Body of pancreas (tissue), 4 donors: Measurements from ENCODE around the gene RPP40. TPM values are rescaled to one million over a fixed set of nuclear protein-coding genes. Genes with fewer than 3 reads are reported as not detected.

Source experiments
- ATAC-seq: fragments of 150-250 bp; one replicate; pipeline ENCODE4 v1.9.1; 2016
- DNase-seq, 4 donors: peaks; one replicate each; pipeline ENCODE4 v3.0.0-alpha.2; 2019
- H3K27ac ChIP-seq, 4 donors: fragments of 200-600 bp; sonication (generic); 1 replicate in 3 of 4; 2 replicates in 1 of 4; pipeline versions ENCODE4 v1.5.1 to v1.6.1; 2016 to 2019; ENCODE audit warnings: mild to moderate bottlenecking in 1 of 4, mixed read lengths in 1 of 4, moderate library complexity in 1 of 4
- H3K27me3 ChIP-seq, 2 donors: fragments of 200-600 bp; sonication (generic); one replicate each; pipeline ENCODE4 v1.6.0; 2016; ENCODE audit warnings: mild to moderate bottlenecking in 1 of 2
- H3K36me3 ChIP-seq, 2 donors: fragments of 200-600 bp; sonication (generic); replicated peaks in 1 of 2; 2 replicates each; pipeline ENCODE4 v1.5.1; 2016; ENCODE audit warnings: low read depth in 2 of 2; ENCODE audit not compliant: insufficient read depth in 1 of 2
- H3K4me1 ChIP-seq: fragments of 200-600 bp; sonication (generic); one replicate; pipeline ENCODE4 v1.6.0; 2016
- H3K4me3 ChIP-seq, 2 donors: fragments of 200-600 bp; sonication (generic); 1 replicate in 1 of 2; 2 replicates in 1 of 2; pipeline ENCODE4 v1.5.1; 2016 to 2019
- H3K9me3 ChIP-seq, 3 donors: fragments of 200-600 bp; sonication (generic); 1 replicate in 2 of 3; 2 replicates in 1 of 3; pipeline ENCODE4 v1.5.1; 2016
- CTCF ChIP-seq, 7 experiments: fragments of 450-650 bp in 4 of 7; fragments of 200-600 bp in 3 of 7; sonication (generic) in 3 of 7; IDR thresholded peaks; one replicate each; pipeline ENCODE4 v1.5.1; 2016 to 2019; ENCODE audit warnings: antibody characterized with exemption in 7 of 7
- POLR2A ChIP-seq, 3 donors: fragments of 450-650 bp; IDR thresholded peaks; one replicate each; pipeline ENCODE4 v1.6.1; 2016; ENCODE audit warnings: antibody characterized with exemption in 3 of 3, mild to moderate bottlenecking in 2 of 3
- WGBS, 2 donors: methylation state at CpG; one replicate each; pipeline ENCODE4 v1.1.5; 2017; 5-methylcytosine and 5-hydroxymethylcytosine counted together
- intact Hi-C: fragments of 100-400 bp; cut with DNase I; formaldehyde crosslinking; loops from one replicate; pipeline ENCODE4 v1.15.1; 2023
- total RNA-seq, 2 donors: library from RNA; depleted of rRNA; stranded (reverse); fragments of >200 nt; gene quantifications; one replicate each; pipeline ENCODE4 v1.1.0, GENCODE V29; 2016

RPP40 gene
- total RNA-seq, 2 donors from 2014 or later, result 4.9 to 7.8 TPM

GRCh38 chr6:4964675-4965561, 38.9 kb downstream of the RPP40 start:
- intact Hi-C loops, result no loop called here

GRCh38 chr6:4962905-4963304, 40.9 kb downstream of the RPP40 start:
- 66 to 71% methylated on average over 2 of the region's 2 CpGs for WGBS, 2 donors
- no peaks in the 10 kb centered on the region for H3K4me1 ChIP-seq
- intact Hi-C loops, result no loop called here
- H3K9me3 ChIP-seq, result no peaks in the 10 kb centered on the region
- TF ChIP-seq CTCF (IDR thresholded peaks at IDR 0.05) (no peak), POLR2A (IDR thresholded peaks at IDR 0.05) (no peak)
- no peak overlapping the region for H3K4me3 ChIP-seq
- ATAC-seq, result no peak
- H3K27ac ChIP-seq, result no peak overlapping the region
- H3K27me3 ChIP-seq, result no peaks in the 10 kb centered on the region
- H3K36me3 ChIP-seq, result no peaks in the 10 kb centered on the region
- no peak for DNase-seq

More at GRCh38 chr6:4964675-4965561, 38.9 kb downstream of the RPP40 start:
- TF ChIP-seq POLR2A (IDR thresholded peaks at IDR 0.05) (no peak), CTCF (IDR thresholded peaks at IDR 0.05) (no peak)
- Histone ChIP-seq H3K27me3 (peaks cover 0 to 3% of the 10 kb centered on the region in 2 donors), H3K36me3 (no peaks in the 10 kb centered on the region), H3K9me3 (no peaks in the 10 kb centered on the region), H3K4me1 (no peaks in the 10 kb centered on the region), H3K4me3 (no peak overlapping the region), H3K27ac (no peak overlapping the region)
- no peak for ATAC-seq
- WGBS, 2 donors, result 50 to 56% methylated on average over 17 to 22 of the region's 22 CpGs
- DNase-seq, result no peak

GRCh38 chr6:4961322-4962168, 42.3 kb downstream of the RPP40 start:
- intact Hi-C loops, result no loop called here
- Histone ChIP-seq H3K4me1 (no peaks in the 10 kb centered on the region), H3K27me3 (no peaks in the 10 kb centered on the region), H3K36me3 (no peaks in the 10 kb centered on the region), H3K9me3 (no peaks in the 10 kb centered on the region), H3K27ac (no peak overlapping the region), H3K4me3 (no peak overlapping the region)
- WGBS, 2 donors, result 68 to 79% methylated on average over 7 to 10 of the region's 10 CpGs
- TF ChIP-seq CTCF (IDR thresholded peaks at IDR 0.05), result no peak
- TF ChIP-seq POLR2A (IDR thresholded peaks at IDR 0.05), result no peak
- ATAC-seq, result no peak
- DNase-seq, result no peak

GRCh38 chr6:4958624-4959023, 45.2 kb downstream of the RPP40 start:
- intact Hi-C loops, result no loop called here
- Histone ChIP-seq H3K27ac (no peak overlapping the region), H3K36me3 (no peaks in the 10 kb centered on the region), H3K4me3 (no peak overlapping the region), H3K4me1 (no peaks in the 10 kb centered on the region), H3K9me3 (no peaks in the 10 kb centered on the region), H3K27me3 (no peaks in the 10 kb centered on the region)
- no peak for TF ChIP-seq CTCF (IDR thresholded peaks at IDR 0.05)
- no peak for TF ChIP-seq POLR2A (IDR thresholded peaks at IDR 0.05)
- WGBS, 2 donors, result 67 to 69% methylated on average over 3 of the region's 3 CpGs
- no peak for DNase-seq
- ATAC-seq, result no peak
